ENCODE results near the gene ELAPOR1. TPM values are rescaled to one million over a fixed set of nuclear protein-coding genes. Genes with fewer than 3 reads are reported as not detected.

The ELAPOR1 gene
- total and polyA plus RNA-seq, 9 of the 15 experiments (the other 6 are each of a cell fraction or from before 2014, with no cell fraction given), result 0.07 to 1.2 (median 0.18) TPM

- TF ChIP-seq, protein P1, sequence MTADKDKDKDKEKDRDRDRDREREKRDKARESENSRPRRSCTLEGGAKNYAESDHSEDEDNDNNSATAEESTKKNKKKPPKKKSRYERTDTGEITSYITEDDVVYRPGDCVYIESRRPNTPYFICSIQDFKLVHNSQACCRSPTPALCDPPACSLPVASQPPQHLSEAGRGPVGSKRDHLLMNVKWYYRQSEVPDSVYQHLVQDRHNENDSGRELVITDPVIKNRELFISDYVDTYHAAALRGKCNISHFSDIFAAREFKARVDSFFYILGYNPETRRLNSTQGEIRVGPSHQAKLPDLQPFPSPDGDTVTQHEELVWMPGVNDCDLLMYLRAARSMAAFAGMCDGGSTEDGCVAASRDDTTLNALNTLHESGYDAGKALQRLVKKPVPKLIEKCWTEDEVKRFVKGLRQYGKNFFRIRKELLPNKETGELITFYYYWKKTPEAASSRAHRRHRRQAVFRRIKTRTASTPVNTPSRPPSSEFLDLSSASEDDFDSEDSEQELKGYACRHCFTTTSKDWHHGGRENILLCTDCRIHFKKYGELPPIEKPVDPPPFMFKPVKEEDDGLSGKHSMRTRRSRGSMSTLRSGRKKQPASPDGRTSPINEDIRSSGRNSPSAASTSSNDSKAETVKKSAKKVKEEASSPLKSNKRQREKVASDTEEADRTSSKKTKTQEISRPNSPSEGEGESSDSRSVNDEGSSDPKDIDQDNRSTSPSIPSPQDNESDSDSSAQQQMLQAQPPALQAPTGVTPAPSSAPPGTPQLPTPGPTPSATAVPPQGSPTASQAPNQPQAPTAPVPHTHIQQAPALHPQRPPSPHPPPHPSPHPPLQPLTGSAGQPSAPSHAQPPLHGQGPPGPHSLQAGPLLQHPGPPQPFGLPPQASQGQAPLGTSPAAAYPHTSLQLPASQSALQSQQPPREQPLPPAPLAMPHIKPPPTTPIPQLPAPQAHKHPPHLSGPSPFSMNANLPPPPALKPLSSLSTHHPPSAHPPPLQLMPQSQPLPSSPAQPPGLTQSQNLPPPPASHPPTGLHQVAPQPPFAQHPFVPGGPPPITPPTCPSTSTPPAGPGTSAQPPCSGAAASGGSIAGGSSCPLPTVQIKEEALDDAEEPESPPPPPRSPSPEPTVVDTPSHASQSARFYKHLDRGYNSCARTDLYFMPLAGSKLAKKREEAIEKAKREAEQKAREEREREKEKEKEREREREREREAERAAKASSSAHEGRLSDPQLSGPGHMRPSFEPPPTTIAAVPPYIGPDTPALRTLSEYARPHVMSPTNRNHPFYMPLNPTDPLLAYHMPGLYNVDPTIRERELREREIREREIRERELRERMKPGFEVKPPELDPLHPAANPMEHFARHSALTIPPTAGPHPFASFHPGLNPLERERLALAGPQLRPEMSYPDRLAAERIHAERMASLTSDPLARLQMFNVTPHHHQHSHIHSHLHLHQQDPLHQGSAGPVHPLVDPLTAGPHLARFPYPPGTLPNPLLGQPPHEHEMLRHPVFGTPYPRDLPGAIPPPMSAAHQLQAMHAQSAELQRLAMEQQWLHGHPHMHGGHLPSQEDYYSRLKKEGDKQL (CRISPR knock-in tag; IDR thresholded peaks at IDR 0.05; ENCODE audit: borderline replicate concordance), result no peak
- no peak for TF ChIP-seq ZFP30 (CRISPR knock-in tag; IDR thresholded peaks at IDR 0.05; ENCODE audit: borderline replicate concordance)
- TF ChIP-seq, protein P2, sequence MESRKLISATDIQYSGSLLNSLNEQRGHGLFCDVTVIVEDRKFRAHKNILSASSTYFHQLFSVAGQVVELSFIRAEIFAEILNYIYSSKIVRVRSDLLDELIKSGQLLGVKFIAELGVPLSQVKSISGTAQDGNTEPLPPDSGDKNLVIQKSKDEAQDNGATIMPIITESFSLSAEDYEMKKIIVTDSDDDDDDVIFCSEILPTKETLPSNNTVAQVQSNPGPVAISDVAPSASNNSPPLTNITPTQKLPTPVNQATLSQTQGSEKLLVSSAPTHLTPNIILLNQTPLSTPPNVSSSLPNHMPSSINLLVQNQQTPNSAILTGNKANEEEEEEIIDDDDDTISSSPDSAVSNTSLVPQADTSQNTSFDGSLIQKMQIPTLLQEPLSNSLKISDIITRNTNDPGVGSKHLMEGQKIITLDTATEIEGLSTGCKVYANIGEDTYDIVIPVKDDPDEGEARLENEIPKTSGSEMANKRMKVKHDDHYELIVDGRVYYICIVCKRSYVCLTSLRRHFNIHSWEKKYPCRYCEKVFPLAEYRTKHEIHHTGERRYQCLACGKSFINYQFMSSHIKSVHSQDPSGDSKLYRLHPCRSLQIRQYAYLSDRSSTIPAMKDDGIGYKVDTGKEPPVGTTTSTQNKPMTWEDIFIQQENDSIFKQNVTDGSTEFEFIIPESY (CRISPR knock-in tag; IDR thresholded peaks at IDR 0.05), result no peak
- no peak for TF ChIP-seq RBM17 (IDR thresholded peaks at IDR 0.05; ENCODE audit: borderline replicate concordance, low read depth, low read length)
- peak; percentile 83 for TF ChIP-seq RFX1 (IDR thresholded peaks at IDR 0.05)
- TF ChIP-seq BRF1 (IDR thresholded peaks at IDR 0.05; ENCODE audit: borderline replicate concordance, extremely low read depth, insufficient read length), result no peak
- no peak for TF ChIP-seq BCLAF1 (IDR thresholded peaks at IDR 0.05; ENCODE audit: borderline replicate concordance in 1 of 2, control insufficient read depth in 1 of 2, low read depth in 2 of 2, low read length in 1 of 2)
- no peak for TF ChIP-seq HOXB6 (CRISPR knock-in tag; IDR thresholded peaks at IDR 0.05; ENCODE audit: borderline replicate concordance)
- TF ChIP-seq, protein P3, sequence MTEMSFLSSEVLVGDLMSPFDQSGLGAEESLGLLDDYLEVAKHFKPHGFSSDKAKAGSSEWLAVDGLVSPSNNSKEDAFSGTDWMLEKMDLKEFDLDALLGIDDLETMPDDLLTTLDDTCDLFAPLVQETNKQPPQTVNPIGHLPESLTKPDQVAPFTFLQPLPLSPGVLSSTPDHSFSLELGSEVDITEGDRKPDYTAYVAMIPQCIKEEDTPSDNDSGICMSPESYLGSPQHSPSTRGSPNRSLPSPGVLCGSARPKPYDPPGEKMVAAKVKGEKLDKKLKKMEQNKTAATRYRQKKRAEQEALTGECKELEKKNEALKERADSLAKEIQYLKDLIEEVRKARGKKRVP (CRISPR knock-in tag; IDR thresholded peaks at IDR 0.05), result no peak
- TF ChIP-seq PRPF4 (IDR thresholded peaks at IDR 0.05; ENCODE audit: insufficient read depth, low read depth, low read length, poor library complexity, severe bottlenecking), result no peak
- TF ChIP-seq FUS (optimal IDR thresholded peaks at IDR 0.05; ENCODE audit: low read depth, low read length), result no peak
Measured at GRCh38 chr1:109133002-109133706, 19.2 kb downstream of the ELAPOR1 start (continued).

Data from K562 (cell line).